ENCODE data around the gene SEMA4C. TPM values are rescaled to one million over a fixed set of nuclear protein-coding genes. Genes with fewer than 3 reads are reported as not detected.

The SEMA4C gene
- polyA plus RNA-seq, 1 donor from 2014 or later = 88.7 TPM

DNA sequence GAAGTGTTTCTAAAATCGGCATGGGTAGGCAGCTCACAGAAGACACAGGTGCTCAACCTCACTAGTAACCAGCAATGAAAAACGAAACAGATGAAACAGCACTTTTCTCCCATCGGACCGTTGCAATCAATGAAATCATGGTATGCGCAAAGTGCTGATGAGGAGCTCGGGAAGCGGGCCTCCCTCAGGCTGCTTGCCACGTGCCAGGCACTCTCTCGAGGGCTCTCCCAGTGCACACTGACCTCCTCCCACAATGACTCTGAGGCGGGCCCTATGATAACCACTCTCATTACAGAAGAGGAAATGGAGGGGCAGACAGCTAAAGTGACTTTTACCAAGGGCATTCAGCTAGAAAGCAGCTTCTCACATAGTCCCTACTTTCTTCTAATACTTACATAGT, 22.3 kb downstream of the SEMA4C start:
- H2AFZ ChIP-seq (ENCODE audit: low read depth, low read length) = no peak overlapping the region
- TF ChIP-seq MXI1 (conservative IDR thresholded peaks at IDR 0.05; ENCODE audit: poor library complexity, severe bottlenecking) = no peak
- no peak for TF ChIP-seq EP300 (conservative IDR thresholded peaks at IDR 0.05; ENCODE audit: poor library complexity, severe bottlenecking)
- H4K20me1 ChIP-seq (ENCODE audit: insufficient read depth) = no peaks in the 10 kb centered on the region
- no peaks in the 10 kb centered on the region for H3F3A ChIP-seq (ENCODE audit: insufficient read depth, low read length, poor library complexity, severe bottlenecking)
- no peak overlapping the region for H3K27ac ChIP-seq (ENCODE audit: low read length)
- H3K27me3 ChIP-seq (ENCODE audit: insufficient read depth, low read depth, low read length) = no peaks in the 10 kb centered on the region
- H3K9me2 ChIP-seq (ENCODE audit: insufficient read depth, low read length) = no peaks in the 10 kb centered on the region
- no peak overlapping the region for H3K9ac ChIP-seq (ENCODE audit: low read length)
- no peaks in the 10 kb centered on the region for H3K9me3 ChIP-seq (ENCODE audit: low read length)
- peaks cover 8% of the 10 kb centered on the region for H3K36me3 ChIP-seq (ENCODE audit: insufficient read depth, low read length)
- no peak overlapping the region for H3K4me2 ChIP-seq (ENCODE audit: low read length)
- H3K4me3 ChIP-seq (ENCODE audit: low read length) = no peak overlapping the region
- H3K79me2 ChIP-seq (replicated peaks; ENCODE audit: insufficient read depth, low read length) = no peaks in the 10 kb centered on the region

DNA sequence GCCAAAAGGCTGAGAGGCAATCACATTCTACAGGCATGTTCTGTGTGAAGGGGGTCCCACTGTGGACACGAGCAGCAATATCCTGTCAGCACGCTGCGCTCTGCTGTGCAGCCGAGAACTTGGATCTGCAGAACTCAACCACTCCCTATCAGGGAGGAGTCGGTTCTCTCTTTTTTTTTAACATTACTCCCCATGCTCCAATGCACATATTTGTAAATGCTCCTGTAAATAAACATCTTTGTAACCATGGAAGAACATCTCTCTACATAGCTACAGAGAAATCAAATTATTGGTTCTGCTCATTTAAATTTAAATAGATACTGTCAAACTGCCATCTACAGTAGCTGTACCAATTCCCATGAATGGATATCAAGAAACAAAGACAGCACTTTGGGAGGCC, 23.1 kb downstream of the SEMA4C start:
- Histone ChIP-seq H4K20me1 (ENCODE audit: insufficient read depth) (no peaks in the 10 kb centered on the region), H3K79me2 (replicated peaks; ENCODE audit: insufficient read depth, low read length) (no peaks in the 10 kb centered on the region), H3K9me2 (ENCODE audit: insufficient read depth, low read length) (no peaks in the 10 kb centered on the region), H3K27ac (ENCODE audit: low read length) (no peak overlapping the region), H3K4me2 (ENCODE audit: low read length) (no peak overlapping the region), H3K36me3 (ENCODE audit: insufficient read depth, low read length) (peaks cover 8% of the 10 kb centered on the region), H3F3A (ENCODE audit: insufficient read depth, low read length, poor library complexity, severe bottlenecking) (no peaks in the 10 kb centered on the region), H3K9ac (ENCODE audit: low read length) (no peak overlapping the region), H3K9me3 (ENCODE audit: low read length) (no peaks in the 10 kb centered on the region), H3K4me3 (ENCODE audit: low read length) (no peak overlapping the region), H3K27me3 (ENCODE audit: insufficient read depth, low read depth, low read length) (no peaks in the 10 kb centered on the region), H2AFZ (ENCODE audit: low read depth, low read length) (no peak overlapping the region)
- TF ChIP-seq, protein P1, sequence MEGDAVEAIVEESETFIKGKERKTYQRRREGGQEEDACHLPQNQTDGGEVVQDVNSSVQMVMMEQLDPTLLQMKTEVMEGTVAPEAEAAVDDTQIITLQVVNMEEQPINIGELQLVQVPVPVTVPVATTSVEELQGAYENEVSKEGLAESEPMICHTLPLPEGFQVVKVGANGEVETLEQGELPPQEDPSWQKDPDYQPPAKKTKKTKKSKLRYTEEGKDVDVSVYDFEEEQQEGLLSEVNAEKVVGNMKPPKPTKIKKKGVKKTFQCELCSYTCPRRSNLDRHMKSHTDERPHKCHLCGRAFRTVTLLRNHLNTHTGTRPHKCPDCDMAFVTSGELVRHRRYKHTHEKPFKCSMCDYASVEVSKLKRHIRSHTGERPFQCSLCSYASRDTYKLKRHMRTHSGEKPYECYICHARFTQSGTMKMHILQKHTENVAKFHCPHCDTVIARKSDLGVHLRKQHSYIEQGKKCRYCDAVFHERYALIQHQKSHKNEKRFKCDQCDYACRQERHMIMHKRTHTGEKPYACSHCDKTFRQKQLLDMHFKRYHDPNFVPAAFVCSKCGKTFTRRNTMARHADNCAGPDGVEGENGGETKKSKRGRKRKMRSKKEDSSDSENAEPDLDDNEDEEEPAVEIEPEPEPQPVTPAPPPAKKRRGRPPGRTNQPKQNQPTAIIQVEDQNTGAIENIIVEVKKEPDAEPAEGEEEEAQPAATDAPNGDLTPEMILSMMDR (IDR thresholded peaks at IDR 0.05; ENCODE audit: poor library complexity, severe bottlenecking) = no peak
- TF ChIP-seq EP300 (conservative IDR thresholded peaks at IDR 0.05; ENCODE audit: poor library complexity, severe bottlenecking) (no peak), RAD21 (conservative IDR thresholded peaks at IDR 0.05) (no peak), TAF1 (IDR thresholded peaks at IDR 0.05; ENCODE audit: low read depth) (no peak), MXI1 (conservative IDR thresholded peaks at IDR 0.05; ENCODE audit: poor library complexity, severe bottlenecking) (no peak), EZH2 (IDR thresholded peaks at IDR 0.05; ENCODE audit: borderline replicate concordance, insufficient read depth, low read length, poor library complexity, severe bottlenecking) (no peak), SMC3 (conservative IDR thresholded peaks at IDR 0.05; ENCODE audit: poor library complexity) (no peak), POLR2AphosphoS5 (IDR thresholded peaks at IDR 0.05) (no peak)
- TF ChIP-seq, protein P2, sequence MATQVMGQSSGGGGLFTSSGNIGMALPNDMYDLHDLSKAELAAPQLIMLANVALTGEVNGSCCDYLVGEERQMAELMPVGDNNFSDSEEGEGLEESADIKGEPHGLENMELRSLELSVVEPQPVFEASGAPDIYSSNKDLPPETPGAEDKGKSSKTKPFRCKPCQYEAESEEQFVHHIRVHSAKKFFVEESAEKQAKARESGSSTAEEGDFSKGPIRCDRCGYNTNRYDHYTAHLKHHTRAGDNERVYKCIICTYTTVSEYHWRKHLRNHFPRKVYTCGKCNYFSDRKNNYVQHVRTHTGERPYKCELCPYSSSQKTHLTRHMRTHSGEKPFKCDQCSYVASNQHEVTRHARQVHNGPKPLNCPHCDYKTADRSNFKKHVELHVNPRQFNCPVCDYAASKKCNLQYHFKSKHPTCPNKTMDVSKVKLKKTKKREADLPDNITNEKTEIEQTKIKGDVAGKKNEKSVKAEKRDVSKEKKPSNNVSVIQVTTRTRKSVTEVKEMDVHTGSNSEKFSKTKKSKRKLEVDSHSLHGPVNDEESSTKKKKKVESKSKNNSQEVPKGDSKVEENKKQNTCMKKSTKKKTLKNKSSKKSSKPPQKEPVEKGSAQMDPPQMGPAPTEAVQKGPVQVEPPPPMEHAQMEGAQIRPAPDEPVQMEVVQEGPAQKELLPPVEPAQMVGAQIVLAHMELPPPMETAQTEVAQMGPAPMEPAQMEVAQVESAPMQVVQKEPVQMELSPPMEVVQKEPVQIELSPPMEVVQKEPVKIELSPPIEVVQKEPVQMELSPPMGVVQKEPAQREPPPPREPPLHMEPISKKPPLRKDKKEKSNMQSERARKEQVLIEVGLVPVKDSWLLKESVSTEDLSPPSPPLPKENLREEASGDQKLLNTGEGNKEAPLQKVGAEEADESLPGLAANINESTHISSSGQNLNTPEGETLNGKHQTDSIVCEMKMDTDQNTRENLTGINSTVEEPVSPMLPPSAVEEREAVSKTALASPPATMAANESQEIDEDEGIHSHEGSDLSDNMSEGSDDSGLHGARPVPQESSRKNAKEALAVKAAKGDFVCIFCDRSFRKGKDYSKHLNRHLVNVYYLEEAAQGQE (IDR thresholded peaks at IDR 0.05; ENCODE audit: borderline replicate concordance) = no peak

DNA sequence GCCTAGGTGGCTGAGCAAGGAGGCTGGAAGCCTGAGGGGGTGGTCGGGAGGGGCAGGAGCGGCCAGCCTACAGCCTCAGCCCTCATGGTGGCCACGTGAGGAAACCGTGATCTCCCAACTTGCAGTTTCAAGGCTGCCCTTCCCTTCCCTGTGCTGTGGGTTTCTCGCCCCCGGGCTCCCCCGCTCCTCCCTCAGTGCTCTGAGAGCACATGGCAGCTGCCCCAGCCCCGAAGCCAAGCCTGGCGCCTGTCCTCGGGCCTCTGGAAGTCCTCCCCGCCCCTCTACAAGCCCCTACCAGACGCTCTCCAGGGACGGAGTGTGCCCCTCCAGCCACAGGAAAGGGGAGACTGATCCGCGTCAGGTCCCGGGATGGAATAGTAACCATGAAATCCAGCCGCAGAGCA, 25.5 kb downstream of the SEMA4C start:
- no peaks in the 10 kb centered on the region for H3K79me2 ChIP-seq (replicated peaks; ENCODE audit: insufficient read depth, low read length)

More for the DNA sequence above, 25.5 kb downstream of the SEMA4C start:
- Histone ChIP-seq H3K4me3 (ENCODE audit: low read length) (no peak overlapping the region), H3K27ac (ENCODE audit: low read length) (no peak overlapping the region), H3F3A (ENCODE audit: insufficient read depth, low read length, poor library complexity, severe bottlenecking) (no peaks in the 10 kb centered on the region), H3K9me2 (ENCODE audit: insufficient read depth, low read length) (no peaks in the 10 kb centered on the region), H2AFZ (ENCODE audit: low read depth, low read length) (no peak overlapping the region), H4K20me1 (ENCODE audit: insufficient read depth) (no peaks in the 10 kb centered on the region), H3K4me2 (ENCODE audit: low read length) (no peak overlapping the region), H3K9ac (ENCODE audit: low read length) (no peak overlapping the region), H3K9me3 (ENCODE audit: low read length) (no peaks in the 10 kb centered on the region), H3K27me3 (ENCODE audit: insufficient read depth, low read depth, low read length) (no peaks in the 10 kb centered on the region), H3K36me3 (ENCODE audit: insufficient read depth, low read length) (peaks cover 4% of the 10 kb centered on the region)
- TF ChIP-seq SMC3 (conservative IDR thresholded peaks at IDR 0.05; ENCODE audit: poor library complexity) = no peak
- TF ChIP-seq, protein P2 (IDR thresholded peaks at IDR 0.05; ENCODE audit: borderline replicate concordance) = no peak

Measured in neural cell (in vitro differentiated cells).